Heart left ventricle (tissue), 13 donors: ENCODE data around the gene KLF7.

Experiments used
- CTCF ChIP-seq, 12 donors: fragments of 200-600 bp; sonication (generic) in 4 of 12; IDR thresholded peaks; one replicate each; pipeline versions ENCODE4 v1.5.0 to v1.8.0; 2018 to 2022; ENCODE audit warnings: antibody characterized with exemption in 12 of 12, mild to moderate bottlenecking in 5 of 12
- POLR2A ChIP-seq, 2 donors: fragments of 450-650 bp; IDR thresholded peaks; one replicate each; pipeline ENCODE4 v1.6.1; 2017; ENCODE audit warnings: antibody characterized with exemption in 2 of 2, mild to moderate bottlenecking in 2 of 2, moderate library complexity in 2 of 2
- donor health status: ischemic (EF 13 %, LVEDD 7.1; RV severe dilation, severe dysfunction).
- donor health status: DM: no; HTN: yes; CAD: no.
- donor health status: DM: no; HTN: no; CAD: no.
- donor health status: ischemic (EF 25% LVEDD 6.9; RV normal size, moderate dysfunction).
- donor health status: ischemic (EF 25% LVEDD 5.7; RV mildly dilated, moderate dysfunction).
- donor health status: ischemic (EF 35%, LVEDD 5.7; RV mildly dilated, moderate dysfunction).
- donor health status: nonischemic (EF 11% LVEDD 7.7; RV severe dilation, severe dysfunction).
- donor health status: DM: yes; HTN: yes; CAD: no.
- donor health status: PGD.
- donor health status: ischemic (EF 29% LVEDD 5.4; RV normal size, mild dysfunction).
- donor health status: nonischemic (EF 23%, LVEDD 6.1; RV moderate dilation, normal function).

- TF ChIP-seq CTCF (IDR thresholded peaks at IDR 0.05) (no peak), POLR2A (IDR thresholded peaks at IDR 0.05) (no peak)
Observed at GRCh38 chr2:207141386-207141785, 24.4 kb downstream of the KLF7 start.
